HEK293 (cell line): ENCODE measurements around the gene TBC1D13.

ENCODE experiments used
- CTCF ChIP-seq: fragments of 450-650 bp; formaldehyde crosslinking; IDR thresholded peaks from 2 replicates; pipeline ENCODE4 v1.5.1; 2016; ENCODE audit warnings: missing biosample characterization, missing genetic modification characterization
- FEZF1 ChIP-seq: fragments of 450-650 bp; formaldehyde crosslinking; IDR thresholded peaks from 2 replicates; pipeline ENCODE4 v1.5.1; 2016; ENCODE audit warnings: missing biosample characterization, missing genetic modification characterization
- GLI4 ChIP-seq: fragments of 450-650 bp; formaldehyde crosslinking; IDR thresholded peaks from 2 replicates; pipeline ENCODE4 v1.5.1; 2016; ENCODE audit warnings: missing biosample characterization, missing genetic modification characterization
- HOXC10 ChIP-seq: sonication (generic); formaldehyde crosslinking; IDR thresholded peaks from 2 replicates; pipeline ENCODE4 v1.8.1; 2023; ENCODE audit warnings: mild to moderate bottlenecking, missing genetic modification reagents
- HOXD13 ChIP-seq: sonication (generic); formaldehyde crosslinking; IDR thresholded peaks from 2 replicates; pipeline ENCODE4 v1.8.0; 2022; ENCODE audit warnings: missing genetic modification reagents, borderline replicate concordance
- SP7 ChIP-seq: fragments of 450-650 bp; formaldehyde crosslinking; IDR thresholded peaks from 2 replicates; pipeline ENCODE4 v1.5.1; 2016; ENCODE audit warnings: missing biosample characterization, missing genetic modification characterization
- ZBTB11 ChIP-seq: fragments of 450-650 bp; formaldehyde crosslinking; conservative IDR thresholded peaks from 2 replicates; pipeline ENCODE4 v1.5.1; 2016; ENCODE audit warnings: low read depth, missing biosample characterization, missing genetic modification characterization
- ZBTB17 ChIP-seq: fragments of 450-650 bp; formaldehyde crosslinking; IDR thresholded peaks from 2 replicates; pipeline ENCODE4 v1.5.1; 2016; ENCODE audit warnings: missing biosample characterization, missing genetic modification characterization
- ZBTB7A ChIP-seq: fragments of 450-650 bp; formaldehyde crosslinking; IDR thresholded peaks from 2 replicates; pipeline ENCODE4 v1.5.1; 2016; ENCODE audit warnings: low read depth, missing biosample characterization, missing genetic modification characterization
- ZFP3 ChIP-seq: fragments of 450-650 bp; formaldehyde crosslinking; IDR thresholded peaks from 2 replicates; pipeline ENCODE4 v1.5.1; 2016; ENCODE audit warnings: low read depth, missing biosample characterization, missing genetic modification characterization
- ZNF112 ChIP-seq: fragments of 450-650 bp; formaldehyde crosslinking; IDR thresholded peaks from 2 replicates; pipeline ENCODE4 v1.5.0; 2017; ENCODE audit warnings: missing biosample characterization, missing genetic modification characterization
- ZNF169 ChIP-seq: fragments of 450-650 bp; formaldehyde crosslinking; IDR thresholded peaks from 2 replicates; pipeline ENCODE4 v1.5.1; 2016; ENCODE audit warnings: missing biosample characterization, missing genetic modification characterization
- ZNF292 ChIP-seq: fragments of 450-650 bp; formaldehyde crosslinking; IDR thresholded peaks from 2 replicates; pipeline ENCODE4 v1.5.1; 2016; ENCODE audit warnings: low read depth, missing biosample characterization, missing genetic modification characterization, borderline replicate concordance
- ZNF426 ChIP-seq: fragments of 450-650 bp; formaldehyde crosslinking; IDR thresholded peaks from 2 replicates; pipeline ENCODE4 v1.5.1; 2017; ENCODE audit warnings: missing biosample characterization, missing genetic modification characterization, mild to moderate bottlenecking, inconsistent platforms, moderate library complexity
- ZNF488 ChIP-seq: fragments of 450-650 bp; formaldehyde crosslinking; IDR thresholded peaks from 2 replicates; pipeline ENCODE4 v1.5.1; 2016; ENCODE audit warnings: missing biosample characterization, missing genetic modification characterization
- ZNF521 ChIP-seq: fragments of 450-650 bp; formaldehyde crosslinking; IDR thresholded peaks from 2 replicates; pipeline ENCODE4 v1.5.1; 2017; ENCODE audit warnings: missing biosample characterization, mild to moderate bottlenecking, missing genetic modification characterization
- ZNF600 ChIP-seq: fragments of 450-650 bp; formaldehyde crosslinking; IDR thresholded peaks from 2 replicates; pipeline ENCODE4 v1.5.1; 2016; ENCODE audit warnings: missing biosample characterization, missing genetic modification characterization
- ZNF768 ChIP-seq: fragments of 450-650 bp; formaldehyde crosslinking; IDR thresholded peaks from 2 replicates; pipeline ENCODE4 v1.5.1; 2018; ENCODE audit warnings: missing biosample characterization, mild to moderate bottlenecking, missing genetic modification characterization
- ZNF785 ChIP-seq: fragments of 450-650 bp; formaldehyde crosslinking; IDR thresholded peaks from 2 replicates; pipeline ENCODE4 v1.5.1; 2016; ENCODE audit warnings: missing biosample characterization, missing genetic modification characterization
- TF ChIP-seq, protein P1 (sequence below): fragments of 450-650 bp; formaldehyde crosslinking; IDR thresholded peaks from 2 replicates; pipeline ENCODE4 v1.5.1; 2016; ENCODE audit warnings: missing biosample characterization, missing genetic modification characterization
- TF ChIP-seq, protein P2 (sequence below): fragments of 450-650 bp; formaldehyde crosslinking; IDR thresholded peaks from 2 replicates; pipeline ENCODE4 v1.5.1; 2016; ENCODE audit warnings: missing biosample characterization, missing genetic modification characterization

Gene TBC1D13

GRCh38 chr9:128818839-128819715 lies 32.0 kb downstream of the TBC1D13 start (continued):
- 0 out of 2 replicates have a peak, but pooled peaks have one; percentile 33 for TF ChIP-seq ZNF600 (tag by site-specific recombination)
- no peak for TF ChIP-seq ZBTB17 (tag by site-specific recombination)
- no peak for TF ChIP-seq GLI4 (tag by site-specific recombination)
- no peak; the same call in 1 of the 2 replicates for TF ChIP-seq ZBTB7A (tag by site-specific recombination)
- no peak for TF ChIP-seq ZNF169 (tag by site-specific recombination)
- TF ChIP-seq ZFP3 (tag by site-specific recombination): no peak
- TF ChIP-seq ZNF112 (tag by site-specific recombination): no peak
- 0 out of 2 replicates have a peak, but pooled peaks have one; percentile 6 for TF ChIP-seq ZNF768 (tag by site-specific recombination)
- TF ChIP-seq CTCF: peak; percentile 47; the same call in 1 of the 2 replicates
- no peak for TF ChIP-seq ZNF521
- TF ChIP-seq ZNF426: no peak
- TF ChIP-seq, protein P1, sequence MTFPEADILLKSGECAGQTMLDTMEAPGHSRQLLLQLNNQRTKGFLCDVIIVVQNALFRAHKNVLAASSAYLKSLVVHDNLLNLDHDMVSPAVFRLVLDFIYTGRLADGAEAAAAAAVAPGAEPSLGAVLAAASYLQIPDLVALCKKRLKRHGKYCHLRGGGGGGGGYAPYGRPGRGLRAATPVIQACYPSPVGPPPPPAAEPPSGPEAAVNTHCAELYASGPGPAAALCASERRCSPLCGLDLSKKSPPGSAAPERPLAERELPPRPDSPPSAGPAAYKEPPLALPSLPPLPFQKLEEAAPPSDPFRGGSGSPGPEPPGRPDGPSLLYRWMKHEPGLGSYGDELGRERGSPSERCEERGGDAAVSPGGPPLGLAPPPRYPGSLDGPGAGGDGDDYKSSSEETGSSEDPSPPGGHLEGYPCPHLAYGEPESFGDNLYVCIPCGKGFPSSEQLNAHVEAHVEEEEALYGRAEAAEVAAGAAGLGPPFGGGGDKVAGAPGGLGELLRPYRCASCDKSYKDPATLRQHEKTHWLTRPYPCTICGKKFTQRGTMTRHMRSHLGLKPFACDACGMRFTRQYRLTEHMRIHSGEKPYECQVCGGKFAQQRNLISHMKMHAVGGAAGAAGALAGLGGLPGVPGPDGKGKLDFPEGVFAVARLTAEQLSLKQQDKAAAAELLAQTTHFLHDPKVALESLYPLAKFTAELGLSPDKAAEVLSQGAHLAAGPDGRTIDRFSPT (tag by site-specific recombination): peak; percentile 46; the same call in 1 of the 2 replicates
- no peak for TF ChIP-seq HOXD13
- no peak for TF ChIP-seq FEZF1 (tag by site-specific recombination)
- no peak for TF ChIP-seq HOXC10
- no peak for TF ChIP-seq ZNF488 (tag by site-specific recombination)
- TF ChIP-seq, protein P2, sequence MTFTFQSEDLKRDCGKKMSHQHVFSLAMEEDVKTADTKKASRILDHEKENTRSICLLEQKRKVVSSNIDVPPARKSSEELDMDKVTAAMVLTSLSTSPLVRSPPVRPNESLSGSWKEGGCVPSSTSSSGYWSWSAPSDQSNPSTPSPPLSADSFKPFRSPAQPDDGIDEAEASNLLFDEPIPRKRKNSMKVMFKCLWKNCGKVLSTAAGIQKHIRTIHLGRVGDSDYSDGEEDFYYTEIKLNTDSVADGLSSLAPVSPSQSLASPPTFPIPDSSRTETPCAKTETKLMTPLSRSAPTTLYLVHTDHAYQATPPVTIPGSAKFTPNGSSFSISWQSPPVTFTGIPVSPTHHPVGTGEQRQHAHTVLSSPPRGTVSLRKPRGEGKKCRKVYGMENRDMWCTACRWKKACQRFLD: no peak
- no peak for TF ChIP-seq ZBTB11
- TF ChIP-seq ZNF785 (tag by site-specific recombination): no peak
- TF ChIP-seq SP7 (tag by site-specific recombination): peak; percentile 14; the same call in 1 of the 2 replicates
- TF ChIP-seq ZNF292 (tag by site-specific recombination): no peak
